Activated CD8-positive, alpha-beta memory T cell treated with anti-CD3 and anti-CD28 coated beads for 1 hour (primary cell): ENCODE data around the gene EEF2KMT.

Experiments used
- DNase-seq, 2 donors: peaks; one replicate each; pipeline ENCODE4 v3.0.0-alpha.2; 2020; ENCODE audit warnings: low read depth in 1 of 2; ENCODE audit errors: extremely low read depth in 1 of 2

The EEF2KMT gene

DNA sequence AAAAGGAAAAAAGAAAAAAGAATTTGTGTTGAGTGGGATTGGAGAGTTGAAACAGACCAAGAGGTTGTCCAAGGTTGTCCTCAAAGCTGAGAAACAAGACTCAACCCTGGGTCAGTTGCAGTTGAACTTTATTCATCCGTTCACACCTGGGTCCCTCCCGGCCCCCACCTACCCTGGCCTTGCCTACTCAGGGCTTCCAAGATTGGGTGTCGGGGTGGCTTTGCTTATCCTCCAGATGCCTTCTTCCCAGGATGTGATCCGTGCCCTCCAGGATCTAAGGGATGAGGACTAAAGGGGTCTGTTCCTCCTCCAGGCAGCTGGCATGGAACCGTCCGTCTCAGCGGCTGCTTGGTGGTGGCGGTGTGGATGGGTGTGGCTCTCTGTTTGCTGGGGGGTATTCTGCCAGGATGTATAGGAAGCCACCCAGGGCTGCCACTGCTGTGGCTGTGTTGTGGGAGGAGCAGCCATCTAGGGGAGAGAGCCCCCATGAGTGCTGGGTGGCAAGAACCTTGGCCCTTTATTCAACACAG, 53.5 kb downstream of the EEF2KMT start:
- DNase-seq: no peak

DNA sequence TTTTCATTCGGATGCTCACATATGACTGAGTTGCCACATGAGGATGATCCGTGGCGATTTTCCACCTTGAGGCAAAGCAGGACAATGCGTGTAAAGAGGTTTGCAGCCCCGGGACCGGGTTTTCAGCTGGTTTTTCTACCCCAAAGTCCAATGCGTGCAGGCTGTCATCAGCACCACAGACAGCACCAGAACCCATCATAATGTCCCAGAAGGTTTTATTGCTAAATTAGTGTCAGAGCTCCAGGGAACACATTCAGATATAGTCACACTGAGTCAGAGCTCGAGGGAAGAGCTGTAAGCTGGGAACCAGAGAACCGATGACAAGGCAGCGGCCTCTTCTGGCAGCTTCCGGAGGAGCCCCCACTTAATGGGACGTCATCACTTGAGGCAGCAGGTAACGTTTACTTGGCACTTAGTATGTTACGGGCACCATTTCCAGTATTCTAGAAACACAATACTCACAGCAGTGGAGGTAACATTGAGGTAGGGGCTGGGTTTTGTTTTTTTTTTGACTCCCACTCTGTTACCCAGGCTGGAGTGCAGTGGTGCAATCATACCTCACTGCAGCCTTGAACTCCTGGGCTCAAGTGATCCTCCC, 54.9 kb downstream of the EEF2KMT start:
- DNase-seq: no peak

DNA sequence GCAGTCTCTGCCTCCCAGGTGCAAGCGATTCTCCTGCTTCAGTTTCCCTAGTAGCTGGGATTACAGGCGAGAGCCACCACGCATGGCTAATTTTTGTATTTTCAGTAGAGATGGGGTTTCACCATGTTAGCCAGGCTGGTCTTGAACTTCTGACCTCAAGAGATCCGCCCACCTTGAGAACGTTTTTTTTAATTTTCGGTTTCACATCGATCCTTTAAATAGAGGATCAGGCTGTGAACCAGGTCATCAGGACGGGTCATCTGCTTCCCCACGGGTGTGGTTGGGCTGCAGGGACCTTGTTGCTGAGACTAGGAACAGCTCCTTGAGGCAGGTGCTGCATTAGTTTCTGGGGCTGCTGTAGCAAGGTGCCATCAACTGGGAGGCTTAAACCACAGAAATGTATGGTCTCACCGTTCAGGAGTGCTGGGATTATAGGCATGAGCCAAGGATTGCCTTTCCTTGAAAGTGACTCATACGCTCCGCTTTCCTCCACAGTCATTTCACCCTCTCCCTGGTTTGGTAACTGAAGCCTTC, 55.9 kb downstream of the EEF2KMT start:
- no peak for DNase-seq

DNA sequence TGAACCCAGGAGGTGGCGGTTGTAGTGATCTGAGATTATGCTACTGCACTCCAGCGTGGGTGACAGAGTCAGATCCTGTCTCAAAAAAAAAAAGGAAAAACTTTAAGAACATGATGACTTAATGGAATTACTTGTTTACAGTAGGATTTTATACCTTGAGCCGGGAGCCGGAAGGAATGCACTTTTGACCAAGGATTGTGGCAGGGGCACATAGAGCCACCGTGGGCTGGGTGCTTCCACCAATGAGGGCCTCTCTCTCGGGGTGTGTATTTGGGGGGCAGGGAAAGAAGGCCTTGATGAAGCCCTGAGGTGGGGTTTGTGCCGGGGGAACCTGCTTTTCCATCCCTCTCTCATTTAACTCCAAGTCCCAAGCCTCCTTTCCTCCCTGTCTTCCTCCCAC, 57.1 kb downstream of the EEF2KMT start:
- no peak for DNase-seq

DNA sequence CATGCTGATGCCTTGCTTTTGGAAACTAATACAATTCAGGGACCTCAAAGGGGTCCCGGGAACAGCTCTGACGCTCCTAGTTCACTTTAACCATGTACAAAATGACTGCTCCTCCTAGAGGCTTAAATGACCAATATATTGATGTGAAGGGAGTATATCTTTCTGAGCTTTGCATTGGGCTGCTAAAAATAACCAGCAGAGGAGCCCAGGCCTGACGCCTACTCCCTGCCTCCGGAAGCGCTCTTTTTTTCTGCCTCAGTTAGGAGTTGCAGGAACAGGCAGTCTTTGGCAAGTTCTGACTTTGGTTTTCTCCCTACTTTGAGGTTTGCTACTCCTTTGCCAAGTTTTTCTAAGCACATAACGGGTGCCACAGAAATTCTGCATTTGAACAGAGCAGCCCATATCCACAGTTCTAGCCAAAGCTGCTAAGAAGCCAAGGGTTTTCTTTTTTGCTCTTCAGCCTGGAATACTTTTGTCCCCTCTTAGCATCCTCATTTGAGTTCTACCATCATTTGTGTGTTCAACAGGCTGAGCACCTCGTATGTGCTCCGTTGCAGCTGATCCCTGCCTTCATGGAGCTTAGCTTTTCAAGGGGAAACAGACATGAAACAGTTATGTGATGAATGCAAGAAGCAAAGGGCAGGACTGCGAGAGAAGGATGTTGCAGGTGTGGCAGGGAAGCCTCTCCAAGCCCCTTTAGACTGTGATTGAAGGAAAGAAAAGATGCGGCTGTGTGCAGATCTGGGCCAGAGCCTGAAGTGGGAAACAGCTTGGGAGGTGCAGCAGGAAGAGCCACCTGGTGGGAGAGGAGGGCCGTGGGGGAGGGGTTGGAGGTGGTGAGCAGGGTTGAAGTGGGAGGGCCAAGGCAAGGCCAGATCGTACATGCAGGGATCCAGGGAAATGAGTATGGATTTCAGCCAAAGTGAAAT, 61.1 kb downstream of the EEF2KMT start:
- no peak for DNase-seq

DNA sequence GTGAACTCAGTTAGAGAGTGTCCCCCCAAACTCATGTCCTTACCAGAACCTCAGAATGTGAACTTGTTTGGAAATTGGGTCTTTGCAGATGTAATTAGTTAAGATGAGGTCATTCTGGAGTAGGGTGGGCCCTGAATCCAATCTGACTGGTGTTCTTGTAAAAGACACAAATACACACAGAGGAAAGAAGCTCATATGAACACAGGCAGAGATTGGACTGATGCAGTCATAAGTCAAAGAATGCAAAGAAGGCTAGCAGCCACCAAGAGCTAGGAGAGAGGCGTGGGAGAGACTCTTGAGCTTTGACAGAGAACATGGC, 61.7 kb downstream of the EEF2KMT start:
- no peak for DNase-seq
